ENCODE results near the gene FGF14.

DNA sequence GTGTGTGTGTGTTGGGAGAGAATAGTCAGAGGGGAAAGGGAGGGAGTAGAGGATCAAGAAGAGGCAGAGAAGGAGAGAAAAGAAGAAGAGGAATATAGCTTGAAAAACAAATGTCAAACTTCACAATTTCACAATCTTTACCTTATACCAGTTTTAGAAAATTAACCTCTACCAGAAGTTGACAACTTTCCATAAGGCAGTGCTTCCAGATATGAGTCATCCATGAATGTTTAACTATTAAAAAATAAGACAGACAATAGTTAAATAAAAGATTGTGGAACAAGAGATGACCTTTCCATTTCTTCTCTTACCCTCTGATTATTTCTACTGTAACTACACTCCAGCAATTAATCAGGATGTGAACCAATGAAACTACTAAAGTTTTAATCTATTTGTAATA is 720.0 kb downstream of the FGF14 start:
- TF ChIP-seq, protein P1, sequence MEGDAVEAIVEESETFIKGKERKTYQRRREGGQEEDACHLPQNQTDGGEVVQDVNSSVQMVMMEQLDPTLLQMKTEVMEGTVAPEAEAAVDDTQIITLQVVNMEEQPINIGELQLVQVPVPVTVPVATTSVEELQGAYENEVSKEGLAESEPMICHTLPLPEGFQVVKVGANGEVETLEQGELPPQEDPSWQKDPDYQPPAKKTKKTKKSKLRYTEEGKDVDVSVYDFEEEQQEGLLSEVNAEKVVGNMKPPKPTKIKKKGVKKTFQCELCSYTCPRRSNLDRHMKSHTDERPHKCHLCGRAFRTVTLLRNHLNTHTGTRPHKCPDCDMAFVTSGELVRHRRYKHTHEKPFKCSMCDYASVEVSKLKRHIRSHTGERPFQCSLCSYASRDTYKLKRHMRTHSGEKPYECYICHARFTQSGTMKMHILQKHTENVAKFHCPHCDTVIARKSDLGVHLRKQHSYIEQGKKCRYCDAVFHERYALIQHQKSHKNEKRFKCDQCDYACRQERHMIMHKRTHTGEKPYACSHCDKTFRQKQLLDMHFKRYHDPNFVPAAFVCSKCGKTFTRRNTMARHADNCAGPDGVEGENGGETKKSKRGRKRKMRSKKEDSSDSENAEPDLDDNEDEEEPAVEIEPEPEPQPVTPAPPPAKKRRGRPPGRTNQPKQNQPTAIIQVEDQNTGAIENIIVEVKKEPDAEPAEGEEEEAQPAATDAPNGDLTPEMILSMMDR (IDR thresholded peaks at IDR 0.05): no peak
- no peak for TF ChIP-seq POLR2A (IDR thresholded peaks at IDR 0.05)
- TF ChIP-seq POLR2AphosphoS5 (IDR thresholded peaks at IDR 0.05): no peak
